ENCODE results near the gene KCNIP1.
"Not testable (repeated sequence)": the region's sequence is repeated elsewhere in the genome, so short reads cannot be mapped to it uniquely, and the experiment has no call there.

The KCNIP1 gene

GRCh38 chr5:170545313-170545712, 41.5 kb downstream of the KCNIP1 start:
- no peak for DNase-seq (ENCODE audit: low read depth)
- TF ChIP-seq MYC (IDR thresholded peaks at IDR 0.05; ENCODE audit: low read depth, low read length) (no peak), POLR2A (IDR thresholded peaks at IDR 0.05; ENCODE audit: extremely low read depth, insufficient read length) (no peak), MAX (IDR thresholded peaks at IDR 0.05; ENCODE audit: low read depth, low read length) (no peak), CTCF (IDR thresholded peaks at IDR 0.05; ENCODE audit: low read depth, low read length) (no peak)
- H3K4me3 ChIP-seq (ENCODE audit: low read depth, low read length), result no peak overlapping the region

- no peak overlapping the region for H3K4me3 ChIP-seq (ENCODE audit: low read depth, low read length)
- no peak for DNase-seq (ENCODE audit: low read depth)
- TF ChIP-seq CTCF (IDR thresholded peaks at IDR 0.05; ENCODE audit: low read depth, low read length) (no peak), MAX (IDR thresholded peaks at IDR 0.05; ENCODE audit: low read depth, low read length) (no peak), POLR2A (IDR thresholded peaks at IDR 0.05; ENCODE audit: extremely low read depth, insufficient read length) (no peak), MYC (IDR thresholded peaks at IDR 0.05; ENCODE audit: low read depth, low read length) (no peak)
These were observed 42.0 kb downstream of the KCNIP1 start for GRCh38 chr5:170545811-170546210.

GRCh38 chr5:170546282-170546681, 42.5 kb downstream of the KCNIP1 start:
- H3K4me3 ChIP-seq (ENCODE audit: low read depth, low read length), result no peak overlapping the region
- no peak for DNase-seq (ENCODE audit: low read depth)
- TF ChIP-seq POLR2A (IDR thresholded peaks at IDR 0.05; ENCODE audit: extremely low read depth, insufficient read length) (no peak), CTCF (IDR thresholded peaks at IDR 0.05; ENCODE audit: low read depth, low read length) (no peak), MYC (IDR thresholded peaks at IDR 0.05; ENCODE audit: low read depth, low read length) (no peak), MAX (IDR thresholded peaks at IDR 0.05; ENCODE audit: low read depth, low read length) (no peak)

GRCh38 chr5:170550382-170550781, 46.6 kb downstream of the KCNIP1 start:
- DNase-seq (ENCODE audit: low read depth); H3K4me3 ChIP-seq (ENCODE audit: low read depth, low read length): not testable (repeated sequence)

- H3K4me3 ChIP-seq (ENCODE audit: low read depth, low read length), result no peak overlapping the region
- no peak for DNase-seq (ENCODE audit: low read depth)
- TF ChIP-seq MAX (IDR thresholded peaks at IDR 0.05; ENCODE audit: low read depth, low read length), result no peak
- TF ChIP-seq POLR2A (IDR thresholded peaks at IDR 0.05; ENCODE audit: extremely low read depth, insufficient read length), result no peak
- TF ChIP-seq MYC (IDR thresholded peaks at IDR 0.05; ENCODE audit: low read depth, low read length), result no peak
- no peak for TF ChIP-seq CTCF (IDR thresholded peaks at IDR 0.05; ENCODE audit: low read depth, low read length)
These were observed 47.3 kb downstream of the KCNIP1 start for GRCh38 chr5:170551076-170551475.

GRCh38 chr5:170551622-170552021, 47.8 kb downstream of the KCNIP1 start:
- no peak for DNase-seq (ENCODE audit: low read depth)
- H3K4me3 ChIP-seq (ENCODE audit: low read depth, low read length), result no peak overlapping the region
- TF ChIP-seq MAX (IDR thresholded peaks at IDR 0.05; ENCODE audit: low read depth, low read length) (no peak), MYC (IDR thresholded peaks at IDR 0.05; ENCODE audit: low read depth, low read length) (no peak), CTCF (IDR thresholded peaks at IDR 0.05; ENCODE audit: low read depth, low read length) (no peak)

Measured in NB4 (cell line).